HG03039 (cell line): ENCODE measurements around the gene PPDPF.
"Not testable (repeated sequence)": the region's sequence is repeated elsewhere in the genome, so short reads cannot be mapped to it uniquely, and the experiment has no call there.

ENCODE experiments used
- ATAC-seq: cut with Tn5 transposase; IDR thresholded peaks from one replicate; pipeline ENCODE4 v1.9.1; 2021; ENCODE audit warnings: mild to moderate bottlenecking, moderate library complexity; ENCODE audit not compliant: unreplicated experiment

PPDPF gene

DNA sequence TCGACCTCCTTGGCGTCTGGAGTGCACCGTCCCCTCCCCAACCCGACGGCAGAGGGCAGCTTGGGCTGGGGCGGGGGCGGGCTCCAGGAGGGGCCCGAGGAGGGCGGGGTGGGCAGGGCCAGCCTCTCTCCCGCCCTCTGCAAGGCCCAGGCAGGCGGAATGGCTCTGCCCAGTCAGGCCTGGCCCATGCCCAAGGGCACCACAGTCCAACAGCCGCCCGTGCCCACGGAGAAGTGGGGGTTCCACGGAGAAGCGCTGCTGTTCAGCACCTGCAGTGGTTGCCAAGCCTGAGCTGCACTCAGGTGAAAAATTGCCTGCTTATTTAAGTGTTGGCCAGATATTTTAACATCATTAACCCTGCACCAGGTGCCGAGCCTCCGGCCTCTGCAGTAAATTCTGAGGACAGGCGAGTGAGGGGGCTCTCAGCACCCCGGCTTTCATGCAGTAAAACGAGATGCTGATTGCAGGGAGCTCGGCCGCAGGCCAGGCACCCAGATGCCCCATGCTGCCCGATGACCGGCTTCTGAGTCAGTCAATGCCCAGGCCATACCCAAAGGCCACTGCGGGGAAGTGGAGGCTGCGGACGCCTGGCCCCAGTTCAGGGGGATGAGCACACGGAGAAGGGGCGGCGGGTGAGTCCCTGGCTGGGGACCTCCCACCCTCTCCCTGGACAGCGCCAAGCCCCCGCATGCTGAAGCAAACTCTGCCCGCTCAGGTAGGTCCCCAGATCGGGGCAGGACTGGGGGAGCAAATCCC is 27.3 kb downstream of the PPDPF start, which contains the start of gene SRMS:
TSS of gene SRMS (minus strand) at position 25 of the 756 bp plus-strand sequence. CDS start 286 bp downstream, outside the sequence.
- ATAC-seq, result no peak

DNA sequence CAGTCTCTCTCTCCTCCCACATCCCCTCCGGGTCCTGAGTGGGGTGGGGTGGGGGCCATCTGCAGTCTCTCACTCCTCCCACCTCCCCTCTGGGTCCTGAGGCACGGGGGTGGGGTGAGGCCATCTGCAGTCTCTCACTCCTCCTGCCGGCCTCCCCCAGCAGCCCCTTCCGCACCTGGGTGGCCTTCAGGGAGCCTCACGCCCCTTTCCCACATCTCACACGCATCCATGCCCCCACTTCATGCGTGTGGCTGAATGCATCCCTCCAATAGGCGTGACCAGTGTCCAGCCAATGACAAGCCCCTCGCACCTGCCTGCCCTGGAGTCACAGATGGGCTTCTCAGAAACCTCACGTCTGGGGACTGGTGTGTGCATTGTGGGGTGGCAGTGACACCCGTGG is 28.0 kb downstream of the PPDPF start:
- no peak for ATAC-seq

DNA sequence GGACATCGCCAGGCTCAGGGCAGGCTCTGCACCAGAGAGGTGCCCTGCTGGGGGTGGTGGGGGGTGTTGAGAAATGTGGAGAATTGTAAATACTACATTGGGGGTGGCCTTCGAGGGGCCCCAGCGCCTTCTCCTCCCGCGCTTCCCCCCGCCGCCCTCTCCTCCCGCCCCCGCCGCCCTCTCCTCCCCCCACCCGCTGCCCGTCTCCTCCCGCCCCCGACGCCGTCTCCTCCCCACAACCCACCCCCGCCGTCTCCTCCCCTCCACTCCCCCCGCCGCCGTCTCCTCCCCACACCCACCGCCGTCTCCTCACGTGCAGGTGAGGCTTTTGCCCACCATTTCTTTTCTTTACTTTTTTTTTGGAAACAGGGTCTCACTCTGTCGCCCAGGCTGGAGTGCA is 28.5 kb downstream of the PPDPF start:
- no peak for ATAC-seq

DNA sequence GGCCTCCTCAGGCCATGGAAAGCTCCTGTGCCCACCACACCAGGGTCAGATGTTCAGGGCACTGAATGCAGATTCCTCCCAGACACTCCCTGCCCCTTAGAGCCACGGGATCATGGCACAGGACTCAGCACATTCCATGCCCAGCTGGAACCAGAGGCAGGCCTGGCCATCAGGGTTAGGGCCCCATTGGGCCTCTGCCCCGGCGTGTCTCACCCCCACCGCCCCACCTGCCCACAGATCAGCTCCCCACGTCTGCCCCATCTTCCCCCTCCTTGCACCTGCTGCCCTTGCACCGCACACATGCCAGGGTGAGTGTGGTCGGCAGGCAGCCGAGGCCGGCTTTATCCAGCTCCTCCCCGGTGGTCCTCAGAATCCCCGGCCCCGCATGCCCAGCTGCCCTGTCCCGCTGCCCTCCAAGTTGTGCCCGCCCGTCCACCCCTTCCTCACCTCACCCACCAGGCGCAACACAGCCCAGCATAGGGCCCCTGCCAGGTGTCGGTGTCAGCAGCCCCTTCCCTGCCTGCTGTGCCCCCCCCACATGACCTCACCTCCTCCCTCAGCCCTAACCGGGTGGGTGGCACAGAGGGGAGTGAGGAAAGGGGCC is 29.2 kb downstream of the PPDPF start:
- no peak for ATAC-seq

DNA sequence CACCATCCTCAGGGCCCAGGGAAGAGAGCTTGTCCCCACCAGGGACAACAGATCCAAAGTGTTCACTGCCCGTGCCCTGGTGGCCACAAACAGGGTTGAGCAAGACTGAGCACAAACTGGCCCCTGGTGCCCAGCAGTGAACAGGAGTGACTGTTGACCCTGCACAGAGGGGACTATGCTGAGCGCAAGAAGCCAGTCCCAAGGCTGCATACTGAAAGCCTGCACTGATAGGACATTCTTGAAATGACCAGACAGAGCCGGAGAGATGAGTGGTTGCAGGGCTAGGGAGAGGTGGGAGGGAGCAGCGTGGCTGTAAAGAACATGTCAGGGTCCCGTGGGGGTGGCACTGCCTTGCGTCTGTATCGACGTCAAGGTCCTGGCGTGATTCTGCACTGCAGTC is 30.5 kb downstream of the PPDPF start:
- no peak for ATAC-seq

DNA sequence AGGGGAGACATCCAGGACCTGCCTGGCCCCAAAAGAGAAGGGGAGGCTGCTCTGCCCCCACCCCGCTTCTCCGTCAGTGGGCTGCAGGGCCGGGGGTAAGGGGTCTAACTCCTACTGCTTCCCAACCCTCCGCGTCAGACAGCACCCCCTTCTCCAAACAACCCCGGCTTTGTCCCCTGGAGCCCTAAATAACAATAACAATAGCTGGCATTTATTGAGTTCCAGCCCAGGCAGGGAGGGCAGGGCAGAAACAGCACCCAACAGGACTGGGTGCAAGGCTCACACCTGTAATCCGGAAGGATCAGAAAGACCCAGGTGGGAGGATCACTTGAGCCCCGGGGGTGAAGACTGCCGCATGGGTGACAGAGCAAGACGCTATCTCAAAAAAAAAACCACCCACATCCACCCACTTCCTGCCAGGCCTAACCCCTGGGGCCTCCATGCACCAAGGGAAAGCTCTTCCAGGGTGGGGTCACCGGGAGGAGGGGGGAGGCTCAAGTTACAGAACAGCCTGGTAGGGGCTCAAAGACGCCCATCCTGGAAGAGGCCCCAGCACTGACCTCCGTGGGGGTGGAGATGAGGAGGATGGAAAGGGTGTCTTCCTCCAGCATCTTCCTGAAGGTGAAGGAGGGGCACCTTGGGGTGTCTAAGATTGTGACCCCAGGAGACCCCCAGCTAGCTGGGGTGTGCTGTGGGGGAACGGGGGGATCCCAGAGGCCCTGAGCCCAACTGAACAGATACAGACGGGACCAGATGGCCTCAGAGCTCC is 32.1 kb downstream of the PPDPF start:
- peak; percentile 6 for ATAC-seq

DNA sequence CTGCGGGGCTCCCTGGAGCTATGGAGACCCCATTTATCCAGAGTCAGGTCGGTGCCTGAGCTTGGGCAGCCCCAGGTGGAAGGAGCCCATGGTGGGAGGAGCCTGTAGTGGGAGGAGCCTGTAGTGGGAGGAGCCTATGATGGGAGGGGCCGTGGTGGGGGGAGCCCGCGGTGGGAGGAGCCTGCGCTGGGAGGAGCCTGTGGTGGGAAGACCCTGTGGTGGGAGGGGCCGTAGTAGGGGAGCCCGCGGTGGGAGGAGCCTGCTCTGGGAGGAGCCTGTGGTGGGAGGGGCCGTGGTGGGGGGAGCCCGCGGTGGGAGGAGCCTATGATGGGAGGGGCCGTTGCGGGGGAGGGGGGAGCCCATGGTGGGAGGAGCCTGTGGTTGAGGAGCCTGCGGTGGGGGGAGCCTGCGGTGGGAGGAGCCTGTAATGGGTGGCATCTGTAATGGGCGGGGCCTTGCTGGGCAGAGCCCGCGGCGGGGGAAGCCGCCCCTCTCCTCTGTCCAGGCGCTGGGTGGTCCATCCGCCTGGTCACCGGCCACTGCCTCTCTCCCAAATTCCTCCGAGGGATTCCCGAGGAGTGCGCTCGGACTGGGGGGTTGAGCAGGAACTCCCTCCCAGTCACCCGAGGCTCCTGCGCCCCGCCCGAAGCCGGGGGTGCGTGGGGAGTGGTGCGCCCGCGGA is 32.8 kb downstream of the PPDPF start:
- ATAC-seq, result peak; percentile 42

DNA sequence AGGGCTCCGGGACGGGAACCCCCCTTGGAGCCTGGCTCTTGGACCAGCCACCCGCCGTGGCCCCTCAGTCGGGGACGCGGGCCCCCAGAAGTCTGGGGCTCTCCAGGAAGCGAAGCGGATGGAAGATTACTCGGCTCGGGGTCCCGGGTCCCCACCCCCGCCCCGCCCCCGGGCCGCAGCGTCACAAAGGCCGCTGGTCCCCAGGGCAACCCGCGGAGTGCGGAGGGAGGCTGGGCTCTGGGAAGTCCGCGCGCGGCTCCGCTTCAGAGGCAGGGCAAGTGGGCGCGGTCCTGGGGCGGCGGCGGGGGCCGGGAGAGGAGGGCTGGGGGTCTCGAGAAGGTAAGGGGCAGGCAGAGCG is 33.3 kb downstream of the PPDPF start, which contains the start of gene FNDC11:
TSS of gene FNDC11 (plus strand) at position 227 of the 358 bp plus-strand sequence. CDS start 1,505 bp downstream, outside the sequence.
- ATAC-seq, result no peak

DNA sequence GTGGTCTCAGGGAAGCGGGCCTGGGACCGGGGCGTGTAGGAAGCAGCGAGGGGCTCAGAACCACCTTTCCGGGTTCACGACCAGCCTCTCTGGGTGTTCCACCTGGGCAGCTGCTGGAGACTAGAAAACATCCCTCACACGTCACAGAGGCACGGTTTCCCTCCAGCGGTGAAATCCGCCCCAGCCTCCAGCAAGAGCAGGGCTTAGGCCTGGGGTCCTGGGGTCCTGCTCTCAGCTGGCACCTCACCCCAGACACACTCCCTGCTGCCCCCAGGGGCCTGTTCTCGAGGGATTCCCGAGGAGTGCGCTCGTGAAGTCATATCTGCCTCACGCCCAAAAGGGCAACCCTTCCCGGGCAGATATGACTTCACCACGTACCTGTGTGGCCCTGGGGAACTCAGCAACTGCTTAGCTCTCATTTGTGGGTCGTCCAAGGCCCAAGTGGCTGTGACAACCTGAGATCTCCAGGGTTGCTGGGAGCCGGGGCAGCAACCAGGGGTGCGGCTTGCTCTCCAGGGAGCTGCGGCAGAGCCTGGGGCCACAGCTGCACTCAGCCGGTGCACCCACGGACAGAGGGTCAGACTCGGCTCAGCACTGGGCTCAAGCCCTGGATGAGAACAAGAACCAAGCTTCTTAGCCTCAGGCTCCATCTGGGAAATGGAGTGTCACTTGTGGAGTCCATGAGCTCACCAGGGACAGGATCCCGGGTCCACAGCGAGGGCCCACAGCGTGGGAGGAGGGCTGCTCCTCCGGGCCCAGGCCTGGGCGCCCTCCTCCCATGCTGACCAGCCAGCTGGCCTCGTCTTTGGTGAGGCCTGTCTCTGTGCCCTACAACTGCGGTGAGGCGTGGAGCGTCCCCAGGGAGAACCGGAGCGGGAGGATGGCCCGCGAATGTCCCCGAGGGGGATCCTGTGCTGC is 34.1 kb downstream of the PPDPF start:
- no peak for ATAC-seq

DNA sequence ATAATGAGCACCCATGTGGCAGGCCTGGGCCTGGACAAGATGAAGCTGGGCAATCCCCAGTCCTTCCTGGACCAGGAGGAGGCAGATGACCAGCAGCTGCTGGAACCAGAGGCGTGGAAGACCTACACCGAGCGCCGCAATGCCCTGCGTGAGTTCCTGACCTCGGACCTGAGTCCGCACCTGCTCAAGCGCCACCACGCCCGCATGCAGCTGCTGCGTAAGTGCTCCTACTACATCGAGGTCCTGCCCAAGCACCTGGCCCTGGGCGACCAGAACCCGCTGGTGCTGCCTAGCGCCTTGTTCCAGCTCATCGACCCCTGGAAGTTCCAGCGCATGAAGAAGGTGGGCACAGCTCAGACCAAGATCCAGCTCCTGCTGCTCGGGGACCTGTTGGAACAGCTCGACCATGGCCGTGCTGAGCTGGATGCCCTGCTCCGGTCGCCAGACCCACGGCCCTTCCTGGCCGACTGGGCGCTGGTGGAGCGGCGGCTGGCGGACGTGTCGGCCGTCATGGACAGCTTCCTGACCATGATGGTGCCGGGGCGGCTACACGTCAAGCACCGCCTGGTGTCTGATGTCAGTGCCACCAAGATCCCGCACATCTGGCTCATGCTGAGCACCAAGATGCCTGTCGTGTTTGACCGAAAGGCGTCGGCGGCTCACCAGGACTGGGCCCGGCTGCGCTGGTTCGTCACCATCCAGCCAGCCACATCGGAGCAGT is 35.3 kb downstream of the PPDPF start:
- ATAC-seq, result no peak

DNA sequence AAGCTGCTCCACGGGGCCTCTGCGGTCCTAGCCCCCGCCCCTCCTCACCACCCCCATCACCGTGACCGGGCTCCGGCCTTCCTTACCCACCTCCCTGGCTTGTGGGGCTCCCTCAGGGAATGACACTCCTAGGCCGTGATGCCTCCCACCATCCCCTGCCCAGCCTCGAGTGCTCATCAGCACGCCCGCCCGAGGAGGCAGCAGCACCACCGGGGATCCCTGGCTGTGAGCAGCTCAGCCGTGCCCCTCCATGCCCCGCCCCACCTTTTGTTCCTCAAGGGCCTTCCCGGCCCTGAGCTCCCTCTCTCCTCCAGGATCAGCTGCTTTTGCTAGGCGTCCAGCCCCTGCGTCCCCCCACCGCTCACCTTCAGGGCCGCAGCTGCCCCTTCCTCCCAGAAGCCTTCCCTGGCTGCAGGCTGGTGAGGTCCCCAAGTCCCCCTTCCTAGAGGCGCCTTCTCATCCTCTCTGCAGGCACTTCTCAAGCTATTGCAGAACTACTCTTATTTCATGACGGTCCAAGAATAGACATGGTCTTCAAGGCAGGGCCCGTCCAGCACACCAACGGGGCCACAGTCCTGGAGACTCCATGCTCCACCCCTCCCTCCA is 36.4 kb downstream of the PPDPF start:
- ATAC-seq, result no peak

DNA sequence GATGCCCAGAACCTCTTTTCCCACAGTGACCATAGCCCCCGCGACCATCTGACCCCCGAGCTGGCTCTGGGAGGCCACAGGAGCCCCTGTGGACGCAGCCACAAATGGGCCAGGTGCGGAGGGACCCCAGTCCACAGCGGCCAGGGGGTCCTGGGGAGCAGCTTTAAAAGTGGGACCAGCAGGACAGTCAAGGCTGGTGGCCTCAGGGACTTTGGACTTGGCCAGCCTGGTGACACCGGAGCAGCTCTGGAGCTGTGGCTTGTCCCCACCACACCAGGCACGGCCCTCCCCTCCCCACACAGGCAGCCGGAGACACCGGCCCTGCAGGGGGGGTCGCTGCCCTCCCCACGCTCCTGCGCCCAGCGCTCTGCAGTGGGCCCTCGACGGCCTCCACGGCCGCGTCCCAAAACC is 36.9 kb downstream of the PPDPF start:
- ATAC-seq, result no peak

DNA sequence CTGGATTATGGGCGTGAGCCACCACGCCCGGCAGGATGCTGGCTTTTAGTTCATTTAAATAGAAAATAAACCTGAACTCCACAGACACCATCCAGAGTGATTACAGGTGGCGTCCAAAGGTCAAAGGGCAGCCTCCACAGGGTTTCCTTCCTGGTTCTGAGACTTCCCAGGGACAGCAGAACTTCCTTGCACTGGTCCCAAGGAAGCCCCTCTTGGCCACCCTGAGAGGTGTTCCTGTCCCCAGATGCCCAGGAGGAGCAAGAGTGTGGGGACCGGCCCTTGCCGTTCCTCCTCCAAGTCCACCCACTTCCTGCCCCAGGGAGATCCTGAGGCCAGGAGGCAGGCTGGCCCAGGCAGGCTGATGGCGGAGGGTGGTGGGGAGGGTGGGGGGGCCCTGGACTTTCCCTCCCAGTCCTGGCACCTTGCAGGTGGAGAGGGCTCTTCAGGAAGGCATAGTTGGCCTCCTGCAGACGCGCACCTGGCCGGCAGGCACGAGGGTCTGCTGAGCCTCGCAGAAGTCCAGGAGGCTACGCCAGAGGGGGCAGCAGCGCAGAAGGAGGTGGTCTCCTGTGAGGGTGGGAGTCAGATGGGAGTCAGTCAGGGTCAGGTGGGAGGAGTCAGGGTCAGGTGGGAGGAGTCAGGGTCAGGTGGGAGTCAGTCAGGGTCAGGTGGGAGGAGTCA is 38.4 kb downstream of the PPDPF start:
- ATAC-seq, result no peak

DNA sequence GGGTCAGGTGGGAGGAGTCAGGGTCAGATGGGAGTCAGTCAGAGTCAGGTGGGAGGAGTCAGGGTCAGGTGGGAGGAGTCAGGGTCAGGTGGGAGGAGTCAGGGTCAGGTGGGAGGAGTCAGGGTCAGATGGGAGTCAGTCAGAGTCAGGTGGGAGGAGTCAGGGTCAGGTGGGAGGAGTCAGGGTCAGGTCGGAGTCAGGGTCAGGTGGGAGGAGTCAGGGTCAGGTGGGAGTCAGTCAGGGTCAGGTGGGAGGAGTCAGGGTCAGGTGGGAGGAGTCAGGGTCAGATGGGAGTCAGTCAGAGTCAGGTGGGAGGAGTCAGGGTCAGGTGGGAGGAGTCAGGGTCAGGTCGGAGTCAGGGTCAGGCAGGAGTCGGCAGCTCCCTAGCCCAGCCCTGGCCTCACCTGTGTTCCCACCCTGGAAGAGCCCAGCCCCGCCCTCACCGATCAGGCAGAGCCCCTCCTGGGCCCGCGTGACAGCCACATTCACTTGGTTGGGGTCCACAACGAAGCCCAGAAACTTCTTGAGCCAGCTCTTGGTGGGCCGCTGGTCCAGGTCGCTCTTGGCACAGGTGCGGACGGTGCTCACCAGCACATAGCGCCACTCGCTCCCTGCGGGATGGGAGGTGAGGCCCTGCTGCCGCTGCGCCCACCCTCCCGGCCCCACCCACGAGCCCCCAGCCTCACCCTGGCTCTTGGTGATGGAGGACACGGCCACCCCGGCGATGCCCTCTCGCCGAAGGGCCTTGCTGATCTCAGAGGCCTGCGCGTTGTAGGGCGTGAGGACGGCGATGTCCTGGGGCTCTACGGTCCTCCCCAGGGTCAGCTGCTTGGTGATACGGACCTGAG is 39.1 kb downstream of the PPDPF start:
- ATAC-seq, result not testable (repeated sequence)

DNA sequence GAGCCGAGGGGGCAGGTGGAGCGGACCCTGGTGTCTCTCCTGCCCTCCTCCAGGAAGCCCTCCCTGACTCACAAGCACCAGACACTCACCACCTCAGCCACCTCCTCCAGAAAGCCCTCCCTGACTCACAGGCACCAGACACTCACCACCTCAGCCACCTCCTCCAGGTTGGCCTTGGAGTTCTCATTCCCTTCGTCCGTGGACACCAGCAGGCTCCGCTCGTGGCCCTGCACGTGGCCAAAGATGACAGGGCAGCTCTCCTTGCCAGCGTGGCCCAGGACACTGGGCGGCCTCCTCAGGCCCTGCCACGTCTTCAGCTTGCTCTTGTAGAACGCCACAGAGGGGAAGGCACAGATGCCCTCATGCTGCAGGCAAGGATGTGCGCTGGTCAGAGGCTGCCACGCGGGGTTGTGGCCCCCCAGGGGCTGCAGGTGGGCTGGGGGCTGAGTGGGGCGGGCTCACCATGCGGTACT is 39.8 kb downstream of the PPDPF start:
- ATAC-seq, result no peak

DNA sequence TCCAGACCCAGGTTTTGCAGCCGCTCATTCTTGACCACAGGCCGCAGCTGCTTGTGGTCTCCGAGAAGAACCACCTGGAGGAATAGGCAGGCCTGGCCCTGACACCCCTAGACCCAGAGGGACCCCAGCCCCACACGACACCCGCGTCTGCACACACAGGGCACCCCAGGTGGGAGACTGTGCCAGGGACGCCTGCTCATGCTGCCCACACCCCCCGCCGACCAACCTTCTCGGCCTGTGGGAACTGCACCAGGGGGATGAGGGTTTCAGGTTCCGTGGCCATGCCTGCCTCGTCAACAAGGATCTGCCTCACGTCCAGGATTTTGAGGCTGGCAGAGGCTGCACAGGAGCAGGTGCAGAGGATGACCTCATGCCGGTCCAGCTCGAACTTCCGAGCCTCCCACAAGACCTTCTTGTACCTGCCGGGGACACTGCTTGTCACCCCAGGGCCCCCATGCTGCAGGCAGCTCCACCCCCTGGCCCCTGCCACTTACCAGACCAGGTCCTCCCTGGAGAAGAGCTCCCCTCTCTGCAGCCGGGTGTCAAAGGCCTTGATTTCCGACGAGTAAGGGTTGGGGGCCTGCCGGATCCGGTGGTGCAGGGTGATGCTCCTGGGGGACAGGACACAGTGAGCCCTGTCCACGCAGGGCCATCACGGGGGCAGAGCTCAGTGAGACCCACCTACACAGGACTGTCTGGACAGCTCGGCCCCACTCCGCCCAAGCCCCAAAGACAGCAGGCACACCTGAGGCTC is 40.5 kb downstream of the PPDPF start:
- ATAC-seq, result no peak
